HS-27A (cell line): Measurements from ENCODE around the gene RPTOR.
A peak's percentile ranks its signal among the peaks of the same experiment; 100 is the strongest.

Source experiments
- DNase-seq: peaks from one replicate; pipeline ENCODE4 v3.0.0-alpha.2; 2012; ENCODE audit warnings: low read depth, missing footprints

RPTOR gene

DNA sequence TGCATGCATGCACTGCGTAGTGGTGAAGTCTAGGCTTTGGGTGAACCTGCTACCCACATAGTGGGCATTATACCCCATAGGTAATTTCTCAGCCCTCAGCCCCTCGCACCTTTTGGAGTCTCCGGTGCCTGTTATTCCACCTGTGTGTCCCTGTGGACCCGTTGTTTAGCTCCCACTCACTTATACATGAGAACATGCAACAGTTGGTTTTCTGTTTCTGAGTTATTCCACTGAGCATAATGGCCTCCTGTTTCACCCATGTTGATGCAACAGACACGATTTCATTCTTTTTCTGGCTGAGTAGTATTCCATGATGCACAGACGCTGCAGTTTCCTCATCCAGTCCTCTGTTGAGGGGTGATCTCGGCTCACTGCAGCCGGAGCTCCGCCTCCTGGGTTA lies 305.5 kb downstream of the RPTOR start:
- no peak for DNase-seq

DNA sequence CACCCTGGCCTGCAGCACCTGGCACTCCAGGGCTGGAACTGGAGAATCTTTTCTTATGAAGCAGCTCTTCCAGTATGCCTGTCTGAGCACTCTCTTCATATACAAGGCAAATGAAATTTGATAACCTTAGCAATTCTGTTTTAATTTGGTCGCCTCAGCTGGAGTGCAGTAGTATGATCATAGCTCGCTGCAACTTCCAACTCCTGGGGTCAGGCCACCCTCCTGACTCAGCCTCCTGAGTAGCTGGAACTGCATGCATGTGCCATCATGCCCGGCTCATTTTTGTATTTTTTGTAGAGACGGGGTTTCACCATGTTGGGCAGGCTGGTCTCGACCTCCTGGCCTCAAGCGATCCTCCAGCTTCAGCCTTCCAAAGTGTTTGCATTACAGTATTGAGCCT lies 306.2 kb downstream of the RPTOR start:
- DNase-seq = no peak

DNA sequence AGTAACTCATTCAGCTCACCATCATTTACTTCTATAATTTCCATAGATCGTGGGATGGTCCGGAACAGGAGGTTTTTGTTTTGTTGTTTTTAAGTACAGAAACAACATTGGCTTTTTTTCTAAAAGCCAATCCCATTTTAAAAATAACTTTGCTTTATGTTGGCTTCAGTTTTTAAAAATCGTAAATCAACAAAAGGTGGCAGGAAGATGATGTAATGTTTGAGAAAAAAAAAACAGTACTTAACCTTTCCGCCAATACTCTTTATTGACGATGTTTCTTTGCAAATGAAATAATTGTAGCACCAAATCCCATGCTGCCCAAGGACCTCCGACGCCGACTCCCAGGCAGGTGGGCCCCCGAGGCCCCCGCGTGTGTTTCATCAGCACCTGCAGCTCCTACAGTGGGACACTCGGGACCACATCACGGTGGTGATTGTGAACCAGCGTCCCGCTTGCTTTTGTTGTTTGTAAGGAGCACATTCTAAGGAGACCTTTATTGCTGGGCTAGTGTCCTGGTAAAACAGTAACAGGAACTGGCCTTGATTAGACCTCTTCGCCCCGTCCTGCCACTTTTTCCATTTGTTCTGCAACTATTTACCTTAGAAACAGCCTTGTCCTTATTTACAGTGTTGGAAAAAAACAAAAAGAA lies 306.8 kb downstream of the RPTOR start:
- no peak for DNase-seq

DNA sequence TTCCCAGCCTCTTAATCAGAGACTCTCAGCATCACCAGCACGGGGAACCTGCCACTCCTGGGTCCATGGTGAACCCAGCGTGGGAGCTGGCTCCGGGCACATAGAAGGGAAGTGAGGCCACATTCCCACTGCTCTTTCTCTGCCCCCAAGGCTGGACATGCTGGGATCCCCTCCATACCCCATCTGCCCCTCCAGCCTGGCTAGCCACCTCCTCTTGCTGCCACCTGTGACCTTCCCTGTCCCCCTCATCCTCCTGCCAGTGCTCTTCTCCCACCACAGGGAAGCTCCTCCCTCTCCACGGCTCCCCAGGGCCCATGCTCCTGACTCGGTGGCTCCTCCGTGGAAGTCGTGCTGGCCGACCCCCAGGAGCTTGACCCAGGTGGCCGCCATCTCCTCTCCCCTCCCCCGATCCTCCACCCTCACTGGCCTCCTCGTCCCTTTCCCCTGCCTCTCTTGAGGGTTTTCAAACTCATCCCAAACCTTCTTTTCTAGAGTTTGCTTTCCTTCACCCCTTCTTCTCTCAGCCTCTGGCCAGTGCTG lies 307.9 kb downstream of the RPTOR start:
- no peak for DNase-seq

DNA sequence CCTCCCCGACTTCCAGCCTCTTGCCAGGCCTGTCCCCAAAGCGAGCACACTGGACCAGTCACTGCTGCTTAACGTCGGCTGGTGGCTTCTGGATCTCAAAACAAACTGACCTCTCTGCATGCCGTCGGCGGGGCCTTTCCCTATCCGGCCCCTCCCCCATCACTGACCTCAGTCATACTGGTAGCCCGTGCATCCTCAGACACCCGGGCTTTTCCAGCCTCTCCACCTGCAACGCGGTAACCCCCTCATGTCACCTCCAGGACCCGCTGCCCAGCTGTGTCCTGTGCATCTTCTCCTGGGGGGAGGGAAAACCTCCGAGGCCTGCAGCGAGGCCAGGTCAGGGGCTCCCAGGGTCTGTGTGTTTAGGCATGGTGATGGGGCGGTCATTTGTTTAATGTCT lies 308.4 kb downstream of the RPTOR start:
- DNase-seq = no peak

DNA sequence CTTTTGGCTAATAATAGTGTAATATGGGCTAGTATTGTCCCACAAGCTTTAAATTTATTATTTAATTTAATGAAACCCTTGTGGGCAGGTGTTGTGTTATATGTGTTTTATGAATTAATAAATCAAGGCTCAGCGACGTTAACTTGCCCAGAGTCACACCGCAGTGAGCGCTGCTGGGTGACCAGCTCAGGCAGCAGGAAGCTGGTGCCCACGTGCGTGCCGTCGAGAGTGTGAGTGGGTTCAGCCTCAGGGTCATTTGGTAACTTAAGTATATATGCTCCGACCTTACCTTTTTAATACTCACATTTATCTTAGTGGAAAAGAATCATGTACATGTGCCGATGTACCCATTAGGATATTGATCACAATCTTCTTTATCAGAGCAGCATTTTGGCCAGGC lies 309.6 kb downstream of the RPTOR start:
- no peak for DNase-seq

DNA sequence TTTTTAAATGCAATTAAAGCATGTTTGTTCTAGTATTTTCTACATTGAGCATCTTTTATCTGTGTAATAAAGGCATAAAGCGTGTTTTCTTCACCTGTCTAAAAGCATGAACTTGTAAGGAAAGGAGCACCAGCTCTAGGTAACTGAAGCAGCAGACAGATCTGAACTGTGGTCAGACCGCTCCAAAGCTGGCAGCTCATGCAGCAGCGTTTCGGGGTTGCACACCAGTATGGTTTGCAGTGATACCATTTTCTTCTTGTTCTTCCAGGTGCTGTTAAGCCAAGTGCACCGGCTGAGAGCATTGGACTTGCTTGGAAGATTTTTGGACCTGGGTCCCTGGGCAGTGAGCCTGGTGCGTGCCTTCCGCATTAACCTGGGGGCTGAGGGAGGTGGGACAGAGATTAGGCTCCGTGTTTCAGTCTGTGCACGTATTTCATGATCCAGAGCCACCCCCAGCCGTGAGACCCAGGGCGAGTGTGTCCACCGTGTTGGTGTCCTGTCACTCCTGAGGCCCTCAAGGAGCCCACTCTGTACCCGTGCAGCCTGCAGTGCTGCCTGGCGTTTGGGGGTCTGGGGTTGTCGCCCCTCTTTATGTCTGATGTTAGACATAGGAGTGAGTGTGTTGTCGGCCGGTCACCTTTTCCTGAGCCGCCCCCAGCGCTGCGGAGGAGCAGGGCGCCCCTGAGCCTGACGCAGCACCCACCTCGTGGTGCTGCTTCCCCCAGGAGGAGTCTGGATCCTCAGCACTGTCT lies 310.7 kb downstream of the RPTOR start:
- no peak for DNase-seq

DNA sequence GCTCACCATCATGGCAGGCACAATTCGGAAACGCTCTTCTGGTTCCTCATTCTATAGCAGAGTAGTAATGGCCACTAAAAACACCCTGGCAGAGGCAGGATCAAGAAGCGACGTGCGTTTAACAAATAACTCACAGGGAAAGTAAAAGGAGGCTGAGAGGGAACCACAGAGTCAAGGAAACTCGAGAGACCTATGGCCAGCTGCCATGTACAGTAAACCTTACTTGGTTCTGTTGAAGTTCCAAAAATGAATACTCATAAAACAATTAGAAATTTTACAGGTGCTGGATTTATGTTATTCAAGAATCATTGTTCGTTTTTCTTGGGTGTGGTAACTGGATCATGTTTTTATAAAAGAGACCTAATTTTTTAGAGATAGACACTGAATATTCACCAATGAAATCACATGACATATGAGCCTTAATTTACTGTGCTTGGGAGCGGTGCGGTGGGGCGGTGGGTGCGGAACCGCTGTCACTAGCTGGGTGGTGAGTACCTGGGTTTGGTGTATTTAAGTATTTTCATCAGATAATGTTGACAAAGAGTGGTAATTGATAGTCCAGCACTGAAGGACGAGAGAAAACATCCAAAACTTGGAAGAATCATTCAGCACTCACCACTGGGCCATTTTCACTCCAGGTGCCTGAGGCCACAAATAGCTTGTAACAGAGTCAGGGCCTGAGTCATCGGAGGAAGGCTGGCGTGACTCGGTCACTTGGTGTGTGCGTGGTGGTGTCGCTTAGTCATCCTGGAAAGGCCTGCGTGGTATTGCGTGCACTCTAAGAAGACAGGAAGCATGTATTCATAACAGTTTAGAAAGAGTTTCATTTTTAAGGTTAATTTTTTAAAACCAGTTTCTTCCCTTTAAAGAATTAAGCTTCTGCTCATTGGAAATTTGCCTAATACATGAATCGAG lies 311.6 kb downstream of the RPTOR start:
- peak; percentile 76 for DNase-seq

DNA sequence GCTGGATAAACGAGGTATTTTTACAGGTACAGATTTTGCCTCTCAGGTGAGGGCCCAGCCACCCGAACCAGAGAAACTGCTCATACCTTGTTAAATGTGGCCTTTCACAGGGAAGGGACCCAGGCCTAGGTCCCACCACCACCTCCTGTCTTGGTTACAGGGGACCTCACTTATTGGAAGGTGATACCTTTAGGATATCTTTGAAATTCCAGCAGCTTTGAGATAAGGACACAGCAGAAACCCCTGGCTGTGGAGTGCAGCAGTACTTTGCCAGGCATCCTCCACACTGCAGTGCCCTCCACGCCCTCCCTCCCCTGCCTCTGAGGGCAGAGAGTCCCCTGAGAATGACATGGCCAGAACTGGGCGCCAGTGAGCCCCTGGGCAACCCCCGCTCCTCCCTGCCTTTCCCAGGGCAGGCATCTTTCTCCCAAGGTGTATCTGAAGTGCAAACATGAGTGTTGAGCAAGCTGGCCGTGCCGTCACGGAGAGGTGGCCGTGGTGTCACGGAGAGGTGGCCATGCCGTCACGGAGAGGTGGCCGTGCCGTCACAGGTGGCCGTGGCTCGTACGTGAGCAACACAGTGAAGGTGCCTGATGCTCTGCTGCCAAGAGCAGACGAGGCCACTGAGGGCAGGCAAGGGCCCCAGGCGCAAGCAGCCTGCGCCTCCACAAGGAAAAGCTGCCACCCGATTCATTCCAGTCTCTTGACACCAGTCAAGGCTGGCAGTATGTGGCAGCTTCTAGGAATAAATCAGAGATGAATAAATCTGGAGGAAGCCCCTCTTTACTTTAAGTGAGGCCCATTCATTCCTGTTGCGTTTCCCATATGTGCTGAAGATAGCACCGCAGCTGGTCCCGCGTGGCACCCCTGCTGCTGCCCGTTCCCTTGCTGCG lies 312.5 kb downstream of the RPTOR start:
- no peak for DNase-seq

DNA sequence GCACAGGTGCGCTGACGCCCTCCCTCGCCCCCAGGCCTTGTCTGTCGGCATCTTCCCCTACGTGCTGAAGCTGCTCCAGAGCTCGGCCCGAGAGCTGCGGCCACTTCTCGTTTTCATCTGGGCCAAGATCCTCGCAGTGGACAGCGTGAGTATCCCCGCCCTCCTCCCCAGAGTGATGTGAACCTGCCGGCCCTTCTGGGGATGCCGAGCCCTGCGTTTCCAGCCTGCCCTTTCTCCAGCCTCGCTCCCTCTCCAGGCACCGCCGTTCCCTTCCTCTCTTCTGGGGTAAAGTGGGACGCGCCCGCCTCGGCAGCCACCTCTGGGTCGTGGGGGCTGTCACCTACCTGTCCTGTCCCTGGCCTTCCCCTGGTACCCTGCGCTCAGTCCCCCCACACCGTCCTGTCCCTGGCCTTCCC lies 313.1 kb downstream of the RPTOR start:
- no peak for DNase-seq

DNA sequence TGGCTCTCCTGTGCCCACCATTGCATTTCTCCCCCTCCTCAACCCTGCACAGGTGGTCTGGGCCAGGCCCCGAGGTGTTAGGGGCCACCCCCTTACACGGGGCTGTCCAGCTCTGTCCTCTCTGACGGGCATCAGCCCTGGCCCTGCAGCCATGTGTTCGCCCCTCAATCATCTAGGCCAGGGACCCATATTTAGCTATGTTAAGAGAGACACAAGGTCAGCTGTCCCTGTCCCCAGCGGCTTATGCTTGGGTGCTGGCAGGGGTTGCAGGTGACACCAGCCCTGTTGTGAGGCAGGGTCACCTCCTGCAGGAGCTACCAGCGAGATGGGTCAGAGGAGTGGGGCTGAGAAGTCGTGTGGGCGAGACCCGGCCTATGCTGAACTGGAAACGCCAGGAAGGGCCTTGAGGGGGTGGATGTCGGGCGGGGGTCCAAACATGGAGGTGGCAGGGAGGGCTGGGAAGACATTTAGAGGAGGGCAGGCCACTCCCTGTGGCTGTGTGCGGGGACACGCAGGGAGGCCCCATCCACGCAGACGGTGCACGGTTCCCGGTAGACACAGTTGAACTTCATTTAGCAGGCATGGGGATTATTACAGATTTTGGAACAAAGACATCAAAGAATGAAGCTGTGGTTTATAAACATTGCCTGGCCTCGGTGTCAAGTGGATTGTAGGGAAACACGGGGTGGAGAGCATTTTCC lies 313.8 kb downstream of the RPTOR start:
- no peak for DNase-seq

DNA sequence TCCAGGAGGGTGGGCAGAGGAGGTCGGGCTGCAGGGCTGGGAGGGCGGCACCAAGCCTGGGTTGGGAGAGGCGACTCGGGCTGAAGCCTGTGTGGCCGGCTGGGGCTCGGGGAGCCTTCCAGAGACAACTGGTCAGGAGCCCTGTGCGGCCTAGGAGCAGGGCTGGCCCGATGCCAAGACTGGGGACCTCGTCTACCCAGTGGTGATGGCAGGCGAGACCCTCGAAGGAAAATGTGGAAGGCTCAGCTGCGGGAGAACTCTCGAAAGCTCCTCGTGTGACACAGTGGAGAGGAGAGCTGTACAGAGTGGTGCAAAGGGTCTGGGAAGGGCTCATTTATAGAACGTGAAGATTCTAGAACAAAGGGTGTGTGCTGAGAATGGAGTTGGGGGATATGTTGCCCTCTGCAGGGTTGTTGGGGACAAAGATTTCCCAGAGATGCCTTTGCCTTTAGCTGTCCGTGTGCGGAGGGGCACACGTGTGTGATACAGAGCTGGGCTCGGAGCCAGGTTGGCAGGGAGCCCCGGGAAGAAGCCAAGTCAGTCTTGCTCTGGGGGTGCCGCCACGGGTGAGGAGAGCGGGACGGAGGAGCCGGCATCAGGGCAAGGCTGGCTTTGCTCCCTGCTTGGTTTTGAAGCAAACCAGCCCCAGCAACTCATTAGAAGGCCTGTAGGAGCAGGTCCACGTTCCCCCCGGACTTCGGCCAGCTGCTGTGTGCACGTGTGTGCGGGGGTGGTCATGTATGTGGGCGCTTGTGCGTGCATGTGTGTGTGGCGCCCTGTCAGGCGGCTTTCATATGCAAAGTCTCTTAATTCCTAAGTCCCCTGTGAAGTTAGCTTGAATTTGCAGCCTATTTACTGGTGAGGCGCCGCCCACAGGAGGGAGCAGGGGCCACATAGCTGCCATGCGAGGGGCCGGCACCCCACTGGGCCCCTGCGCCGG lies 314.6 kb downstream of the RPTOR start:
- DNase-seq = peak; percentile 64

DNA sequence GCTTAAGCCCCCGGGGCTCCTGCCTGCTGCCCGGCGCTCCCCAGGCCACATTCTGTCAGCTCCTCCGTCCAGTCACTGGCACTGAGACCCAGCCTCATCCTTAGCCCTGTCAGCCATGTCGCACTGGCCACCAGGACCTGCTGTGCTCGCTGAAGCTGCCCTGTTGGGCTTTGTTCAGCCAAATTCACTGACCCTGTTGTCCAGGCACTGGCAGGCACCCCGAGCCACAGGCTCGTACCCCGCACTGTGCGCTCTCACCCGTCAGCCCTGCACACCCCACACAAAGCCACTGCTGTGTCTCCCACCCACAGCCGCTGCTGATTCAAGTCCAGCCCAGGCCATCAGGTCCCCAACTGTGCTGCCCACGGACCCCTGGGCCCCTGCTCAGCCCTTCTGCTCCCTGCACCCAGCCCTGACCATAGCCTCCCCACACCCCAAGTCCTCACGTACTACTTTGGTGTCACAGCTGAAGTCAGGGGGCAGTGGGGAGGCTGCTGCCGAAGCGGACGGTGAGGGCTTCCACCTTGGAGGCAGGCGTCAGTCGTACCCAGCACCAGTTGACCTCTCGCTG lies 315.5 kb downstream of the RPTOR start:
- DNase-seq = no peak

DNA sequence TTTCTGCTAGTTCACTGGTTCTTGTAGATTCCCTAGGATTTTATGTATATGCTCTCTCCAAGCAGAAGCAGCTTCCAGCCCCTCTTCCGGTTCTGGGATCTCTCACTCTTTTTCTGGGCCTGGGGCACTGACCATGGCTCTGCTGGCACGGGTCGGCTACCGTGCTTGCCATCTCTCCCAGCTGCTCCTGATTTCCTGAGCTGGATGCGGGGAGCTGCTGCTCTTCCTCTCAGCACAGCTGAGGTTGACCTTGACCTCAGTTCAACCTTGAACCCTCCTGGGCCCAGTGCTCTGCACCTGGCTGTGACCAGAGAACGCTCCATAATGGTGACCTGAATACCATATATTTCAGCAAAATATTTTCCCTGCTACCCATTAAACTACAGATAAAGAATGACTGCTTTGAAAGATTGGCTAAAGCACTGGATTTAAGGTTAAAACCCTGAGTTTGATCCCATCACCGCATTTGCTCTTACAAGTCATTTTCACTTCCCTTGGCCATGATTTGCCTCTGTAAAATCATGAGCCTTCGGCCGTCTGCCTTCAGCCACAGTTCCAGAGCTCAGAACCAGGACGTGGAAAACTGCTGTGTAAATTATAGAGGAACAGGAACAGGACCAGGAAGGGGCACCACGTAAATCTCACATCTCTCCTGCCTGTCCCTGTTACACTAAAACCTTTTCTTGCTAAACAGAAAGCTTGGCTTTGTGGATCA lies 316.2 kb downstream of the RPTOR start:
- no peak for DNase-seq

DNA sequence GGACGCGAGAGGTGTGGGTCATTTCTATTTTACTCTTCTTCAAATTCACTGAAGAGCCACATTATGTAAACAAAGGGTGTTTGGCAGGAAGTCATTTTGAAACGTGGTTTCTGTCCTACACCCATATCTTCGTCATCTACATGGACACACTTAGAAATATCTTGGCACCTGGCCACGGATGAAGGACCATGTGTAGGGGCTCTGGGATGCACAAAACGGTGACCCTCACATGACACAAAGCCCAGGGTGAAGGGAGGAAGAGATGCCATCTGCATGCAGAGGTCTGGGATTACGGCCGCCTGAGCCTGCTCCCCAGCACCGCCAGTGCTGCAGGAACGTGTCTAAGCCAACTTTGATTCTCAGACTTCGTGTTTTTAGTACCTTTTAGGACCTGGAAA lies 316.8 kb downstream of the RPTOR start:
- DNase-seq = no peak

DNA sequence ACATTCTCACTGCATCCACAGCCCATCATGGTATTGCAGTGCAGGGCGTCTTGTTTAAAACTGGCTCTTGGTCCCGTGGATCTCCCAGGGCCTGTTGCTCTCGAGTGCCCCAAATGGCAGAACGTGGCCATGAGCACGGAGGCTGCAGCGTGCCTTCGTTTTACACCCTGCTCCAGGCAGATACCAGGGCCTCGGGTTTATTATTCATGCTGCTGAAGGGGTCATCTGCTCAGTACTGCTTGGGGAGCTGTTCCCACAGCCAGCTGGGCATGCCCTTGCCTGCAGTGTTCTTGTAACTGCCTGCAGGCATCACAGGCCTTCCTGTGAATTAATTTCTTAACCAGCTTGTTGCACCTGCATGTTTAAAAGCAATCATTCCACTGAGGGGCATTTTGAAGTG lies 317.3 kb downstream of the RPTOR start:
- DNase-seq = no peak

DNA sequence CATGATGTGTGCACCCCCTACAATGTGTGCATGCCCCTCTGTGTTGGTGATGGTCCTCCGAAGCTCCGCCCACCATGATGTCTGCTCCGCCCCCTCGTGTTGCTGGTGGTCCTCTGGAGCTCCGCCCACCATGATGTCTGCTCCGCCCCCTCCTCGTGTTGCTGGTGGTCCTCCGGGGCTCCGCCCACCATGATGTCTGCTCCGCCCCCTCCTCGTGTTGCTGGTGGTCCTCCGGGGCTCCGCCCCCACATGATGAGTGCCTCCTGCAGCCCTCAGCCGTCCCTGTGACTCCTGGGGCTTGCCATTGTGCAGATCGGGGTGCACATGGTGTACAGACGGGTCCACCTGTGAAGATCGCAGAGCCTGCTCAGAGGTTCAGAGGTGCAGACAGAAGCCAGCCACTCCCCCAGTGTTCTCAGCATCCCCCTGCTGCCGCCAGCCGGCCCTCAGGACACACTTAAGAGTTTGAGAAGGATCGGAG lies 317.9 kb downstream of the RPTOR start:
- DNase-seq = no peak

DNA sequence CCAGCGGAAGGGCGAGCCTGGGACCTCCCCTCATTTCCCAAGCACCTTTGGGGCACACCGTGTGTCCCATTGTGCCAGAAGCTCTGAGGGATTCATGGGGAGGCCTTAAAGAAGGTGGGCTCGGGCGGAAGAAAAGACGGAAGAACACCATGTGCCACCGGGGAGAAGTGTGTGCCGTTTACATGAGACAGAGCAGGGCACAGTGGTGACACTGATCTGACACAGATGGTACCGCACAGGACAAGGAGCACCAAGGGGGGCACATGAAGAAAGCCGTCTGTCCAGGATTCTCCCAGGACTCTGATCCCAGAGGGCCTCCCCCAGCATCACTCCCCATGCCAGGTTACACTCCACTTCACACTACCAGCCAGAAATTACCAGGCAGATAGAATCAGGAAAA lies 318.3 kb downstream of the RPTOR start:
- no peak for DNase-seq

DNA sequence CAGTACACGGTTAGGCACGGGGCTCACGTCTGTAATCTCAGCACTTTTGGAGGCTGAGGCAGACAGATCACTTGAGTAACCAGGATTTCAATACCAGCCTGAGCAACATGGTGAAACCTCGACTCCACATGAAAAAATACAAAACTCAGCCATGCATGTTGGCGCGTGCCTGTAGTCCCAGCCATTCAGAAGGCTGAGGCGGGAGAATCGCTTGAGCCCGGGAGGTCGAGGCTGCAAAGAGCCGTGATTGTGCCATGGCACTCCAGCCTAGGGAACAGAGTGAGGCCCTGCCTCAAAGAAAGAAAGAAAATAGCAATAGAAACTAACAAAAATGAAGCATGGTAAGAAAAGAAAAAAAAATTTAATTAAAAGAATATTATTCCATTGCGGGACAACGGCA lies 319.0 kb downstream of the RPTOR start:
- no peak for DNase-seq
